Activated B cell treated with CpG ODN at 0.5 μM for 24 hours (primary cell): Measurements from ENCODE around the gene GOLGA8M. TPM values are rescaled to one million over a fixed set of nuclear protein-coding genes. Genes with fewer than 3 reads are reported as not detected.
"Not testable (repeated sequence)": the region's sequence is repeated elsewhere in the genome, so short reads cannot be mapped to it uniquely, and the experiment has no call there.

Experiments used
- ATAC-seq: fragments of 200-7000 bp; cut with Tn5 transposase; one replicate; pipeline ENCODE4 v1.10.0; 2021; ENCODE audit warnings: low read depth, mild to moderate bottlenecking, moderate library complexity
- CTCF ChIA-PET: fragments of 350-600 bp; sonication (Branson Sonifier 250); formaldehyde crosslinking; loops from one replicate; lab custom pipeline; 2021; ENCODE audit warnings: antibody characterized with exemption; lab: Charles Lee
- POLR2A ChIA-PET: fragments of 350-600 bp; sonication (Branson Sonifier 250); formaldehyde crosslinking; loops from one replicate; lab custom pipeline; 2021; ENCODE audit warnings: antibody characterized with exemption; lab: Charles Lee
- DNase-seq: peaks from one replicate; pipeline ENCODE4 v3.0.0; 2022
- H3K27ac Mint-ChIP-seq: one replicate; pipeline ENCODE4 v1.8.0; 2020; ENCODE audit warnings: mixed read lengths
- H3K27me3 Mint-ChIP-seq: one replicate; pipeline ENCODE4 v1.8.0; 2021; ENCODE audit warnings: mixed read lengths
- H3K36me3 Mint-ChIP-seq: one replicate; pipeline ENCODE4 v1.8.0; 2021; ENCODE audit warnings: low read depth, mixed read lengths
- H3K4me1 Mint-ChIP-seq: one replicate; pipeline ENCODE4 v1.8.0; 2021; ENCODE audit warnings: mixed read lengths
- H3K4me3 Mint-ChIP-seq: one replicate; pipeline ENCODE4 v1.8.0; 2020; ENCODE audit warnings: mild to moderate bottlenecking, mixed read lengths
- H3K9me3 Mint-ChIP-seq: one replicate; pipeline ENCODE4 v1.8.0; 2020; ENCODE audit warnings: mixed read lengths
- intact Hi-C: fragments of 100-400 bp; cut with micrococcal nuclease; formaldehyde crosslinking; loops from one replicate; pipeline ENCODE4 v1.15.1; 2024
- total RNA-seq: library from RNA; stranded (reverse); gene quantifications from 2 replicates; pipeline ENCODE4 v1.2.3, GENCODE V29; 2022

The GOLGA8M gene
- total RNA-seq, 1 donor from 2014 or later, result not detected

GRCh38 chr15:28666402-28666801, 45.8 kb downstream of the GOLGA8M start:
- POLR2A ChIA-PET, H3K9me3 Mint-ChIP-seq, ATAC-seq, H3K36me3 Mint-ChIP-seq, H3K4me1 Mint-ChIP-seq, DNase-seq, CTCF ChIA-PET, H3K27ac Mint-ChIP-seq, H3K4me3 Mint-ChIP-seq, H3K27me3 Mint-ChIP-seq, intact Hi-C loops: not testable (repeated sequence)

GRCh38 chr15:28664575-28664974, 47.6 kb downstream of the GOLGA8M start:
- H3K4me1 Mint-ChIP-seq, POLR2A ChIA-PET, CTCF ChIA-PET, H3K9me3 Mint-ChIP-seq, H3K27ac Mint-ChIP-seq, intact Hi-C loops, H3K4me3 Mint-ChIP-seq, H3K27me3 Mint-ChIP-seq, ATAC-seq, DNase-seq, H3K36me3 Mint-ChIP-seq: not testable (repeated sequence)

GRCh38 chr15:28663717-28664116, 48.5 kb downstream of the GOLGA8M start:
- H3K27ac Mint-ChIP-seq, H3K9me3 Mint-ChIP-seq, intact Hi-C loops, H3K36me3 Mint-ChIP-seq, H3K27me3 Mint-ChIP-seq, CTCF ChIA-PET, DNase-seq, POLR2A ChIA-PET, H3K4me1 Mint-ChIP-seq, ATAC-seq, H3K4me3 Mint-ChIP-seq: not testable (repeated sequence)

GRCh38 chr15:28660750-28661149, 51.5 kb downstream of the GOLGA8M start:
- DNase-seq, H3K27me3 Mint-ChIP-seq: not testable (repeated sequence)

GRCh38 chr15:28656018-28656360, 56.2 kb downstream of the GOLGA8M start:
- DNase-seq, H3K36me3 Mint-ChIP-seq, intact Hi-C loops, H3K4me1 Mint-ChIP-seq, H3K27ac Mint-ChIP-seq, H3K9me3 Mint-ChIP-seq, ATAC-seq, H3K4me3 Mint-ChIP-seq, H3K27me3 Mint-ChIP-seq, POLR2A ChIA-PET, CTCF ChIA-PET: not testable (repeated sequence)

More at GRCh38 chr15:28660750-28661149, 51.5 kb downstream of the GOLGA8M start:
- H3K4me1 Mint-ChIP-seq, ATAC-seq, H3K27ac Mint-ChIP-seq, H3K9me3 Mint-ChIP-seq, CTCF ChIA-PET, H3K36me3 Mint-ChIP-seq, POLR2A ChIA-PET, H3K4me3 Mint-ChIP-seq, intact Hi-C loops: not testable (repeated sequence)

GRCh38 chr15:28655329-28656017, 56.7 kb downstream of the GOLGA8M start:
- H3K4me3 Mint-ChIP-seq, H3K36me3 Mint-ChIP-seq, intact Hi-C loops, CTCF ChIA-PET, DNase-seq, H3K9me3 Mint-ChIP-seq, H3K27ac Mint-ChIP-seq, H3K27me3 Mint-ChIP-seq, ATAC-seq, H3K4me1 Mint-ChIP-seq, POLR2A ChIA-PET: not testable (repeated sequence)

GRCh38 chr15:28654194-28654593, 58.0 kb downstream of the GOLGA8M start:
- intact Hi-C loops, H3K27ac Mint-ChIP-seq: not testable (repeated sequence)

GRCh38 chr15:28652538-28652937, 59.7 kb downstream of the GOLGA8M start:
- H3K4me3 Mint-ChIP-seq, ATAC-seq, CTCF ChIA-PET, POLR2A ChIA-PET, H3K4me1 Mint-ChIP-seq, DNase-seq, H3K27me3 Mint-ChIP-seq, H3K9me3 Mint-ChIP-seq, H3K36me3 Mint-ChIP-seq, H3K27ac Mint-ChIP-seq, intact Hi-C loops: not testable (repeated sequence)

More at GRCh38 chr15:28654194-28654593, 58.0 kb downstream of the GOLGA8M start:
- H3K4me1 Mint-ChIP-seq, ATAC-seq, CTCF ChIA-PET, H3K4me3 Mint-ChIP-seq, H3K36me3 Mint-ChIP-seq, H3K27me3 Mint-ChIP-seq, DNase-seq, H3K9me3 Mint-ChIP-seq, POLR2A ChIA-PET: not testable (repeated sequence)

Other genes with a start within 250 kb of the GOLGA8M start
- gene GOLGA8G, start 179.4 kb downstream of the GOLGA8M start, total RNA-seq, result not detected in 2 replicates
- gene GOLGA6L25, start 158.9 kb downstream of the GOLGA8M start, total RNA-seq, result not detected in 2 replicates
- gene GOLGA6L7, start 136.2 kb upstream of the GOLGA8M start, total RNA-seq, result not detected in 2 replicates
- gene APBA2, start 173.6 kb upstream of the GOLGA8M start, total RNA-seq, result not detected in 2 replicates